Activated naive CD8-positive, alpha-beta T cell (primary cell): Measurements from ENCODE around the gene BCKDHA.
"Not testable (repeated sequence)": the region's sequence is repeated elsewhere in the genome, so short reads cannot be mapped to it uniquely, and the experiment has no call there.

ENCODE experiments used
- H3K27ac Mint-ChIP-seq: one replicate; pipeline ENCODE4 v1.8.0; 2021; ENCODE audit warnings: mixed read lengths
- H3K27me3 Mint-ChIP-seq: one replicate; pipeline ENCODE4 v1.8.0; 2021; ENCODE audit warnings: mixed read lengths
- H3K36me3 Mint-ChIP-seq: one replicate; pipeline ENCODE4 v1.8.0; 2021; ENCODE audit warnings: mixed read lengths
- H3K4me1 Mint-ChIP-seq: one replicate; pipeline ENCODE4 v1.8.0; 2021; ENCODE audit warnings: low read depth, mixed read lengths
- H3K4me3 Mint-ChIP-seq: one replicate; pipeline ENCODE4 v1.8.0; 2021; ENCODE audit warnings: mild to moderate bottlenecking, mixed read lengths
- H3K9me3 Mint-ChIP-seq: one replicate; pipeline ENCODE4 v1.8.0; 2021; ENCODE audit warnings: low read depth, mixed read lengths

The BCKDHA gene

GRCh38 chr19:41456342-41456918, 58.8 kb downstream of the BCKDHA start:
- H3K4me3 Mint-ChIP-seq, result no peak overlapping the region
- no peak overlapping the region for H3K27ac Mint-ChIP-seq
- no peaks in the 10 kb centered on the region for H3K9me3 Mint-ChIP-seq
- no peaks in the 10 kb centered on the region for H3K27me3 Mint-ChIP-seq
- H3K4me1 Mint-ChIP-seq, result peaks cover 17% of the 10 kb centered on the region
- no peaks in the 10 kb centered on the region for H3K36me3 Mint-ChIP-seq

DNA sequence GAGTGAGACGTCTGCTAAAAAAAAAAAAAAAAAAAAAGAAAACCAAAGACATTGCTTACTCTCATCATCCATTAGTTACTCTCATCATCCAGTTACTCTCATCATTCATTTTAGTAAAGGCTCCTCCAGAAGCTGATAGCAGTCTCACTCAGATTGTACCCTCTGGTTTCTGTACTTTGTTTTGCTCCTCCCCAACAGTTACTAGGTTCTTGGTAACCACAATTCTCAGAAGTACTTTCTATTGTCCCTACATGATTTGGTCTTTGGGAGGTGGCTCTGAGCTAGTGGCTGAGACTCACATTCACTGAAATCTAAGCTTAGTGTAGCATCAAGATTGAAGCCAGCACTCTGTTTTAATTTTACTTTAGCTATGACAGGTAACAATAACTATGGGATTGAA, 59.6 kb downstream of the BCKDHA start:
- Mint-ChIP-seq H3K27me3 (peaks cover 3% of the 10 kb centered on the region), H3K9me3 (no peaks in the 10 kb centered on the region), H3K4me1 (peaks cover 17% of the 10 kb centered on the region), H3K4me3 (peak overlapping the region; percentile 6), H3K36me3 (no peaks in the 10 kb centered on the region), H3K27ac (peak overlapping the region; percentile 2)

DNA sequence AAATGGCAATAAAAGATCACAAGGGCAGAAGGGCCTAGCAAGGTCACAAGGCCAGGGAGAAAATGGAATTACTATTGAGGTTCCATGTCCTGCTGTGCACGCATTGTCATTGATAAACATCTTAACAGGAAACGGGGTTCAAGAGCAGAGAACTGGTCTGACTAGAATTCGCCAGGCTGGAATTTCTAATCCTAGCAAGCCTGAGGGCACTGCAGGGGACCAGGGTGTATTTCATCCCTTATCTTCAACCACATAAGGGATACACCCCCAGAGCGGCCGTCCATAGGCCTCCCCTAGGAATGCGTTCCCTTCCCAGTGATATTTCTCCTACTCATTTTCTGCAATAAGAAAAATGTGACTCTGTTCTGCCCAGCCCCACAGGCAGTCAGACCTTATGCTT, 64.9 kb downstream of the BCKDHA start:
- H3K27me3 Mint-ChIP-seq, result peaks cover 30% of the 10 kb centered on the region
- H3K36me3 Mint-ChIP-seq, result no peaks in the 10 kb centered on the region
- H3K9me3 Mint-ChIP-seq, result no peaks in the 10 kb centered on the region
- H3K4me1 Mint-ChIP-seq, result peaks cover 6% of the 10 kb centered on the region
- H3K4me3 Mint-ChIP-seq, result no peak overlapping the region
- H3K27ac Mint-ChIP-seq, result no peak overlapping the region

GRCh38 chr19:41463257-41464256, 65.9 kb downstream of the BCKDHA start:
- not testable (repeated sequence) for H3K4me3 Mint-ChIP-seq, H3K36me3 Mint-ChIP-seq, H3K9me3 Mint-ChIP-seq, H3K4me1 Mint-ChIP-seq, H3K27ac Mint-ChIP-seq
- peaks cover 38% of the 10 kb centered on the region for H3K27me3 Mint-ChIP-seq
